22Rv1 (cell line): ENCODE measurements around the gene FAM117A.

Experiments used
- CTCF ChIP-seq: fragments of 450-650 bp; IDR thresholded peaks from 2 replicates; pipeline ENCODE4 v1.5.1; 2017; ENCODE audit warnings: mild to moderate bottlenecking
- ZFX ChIP-seq: fragments of 450-650 bp; IDR thresholded peaks from 2 replicates; pipeline ENCODE4 v1.6.1; 2017; ENCODE audit warnings: antibody characterized with exemption, borderline replicate concordance

GRCh38 chr17:49729069-49729468 lies 34.9 kb downstream of the FAM117A start:
- TF ChIP-seq CTCF (no peak), ZFX (no peak)
